H9 (cell line): ENCODE results near the gene ZNF611. TPM values are rescaled to one million over a fixed set of nuclear protein-coding genes. Genes with fewer than 3 reads are reported as not detected.
"Not testable (repeated sequence)": the region's sequence is repeated elsewhere in the genome, so short reads cannot be mapped to it uniquely, and the experiment has no call there.

Experiments used
- DNase-seq: peaks from one replicate; pipeline ENCODE4 v3.0.0-alpha.2; 2017
- H2AFZ ChIP-seq: one replicate; pipeline ENCODE4 v1.6.1; 2013; ENCODE audit warnings: mild to moderate bottlenecking, low read length, control low read depth, moderate library complexity
- H2AK5ac ChIP-seq: 2 replicates; pipeline ENCODE4 v1.6.1; 2013; ENCODE audit warnings: low read length, control low read depth, mixed read lengths; ENCODE audit not compliant: insufficient read length
- H2BK120ac ChIP-seq: one replicate; pipeline ENCODE4 v1.6.1; 2013; ENCODE audit warnings: low read depth, mild to moderate bottlenecking, low read length, control low read depth, inconsistent platforms; ENCODE audit not compliant: poor library complexity, severe bottlenecking
- H2BK12ac ChIP-seq: 2 replicates; pipeline ENCODE4 v1.6.1; 2013; ENCODE audit warnings: low read length, control low read depth, mixed read lengths, low read depth; ENCODE audit not compliant: insufficient read length
- H2BK15ac ChIP-seq: 2 replicates; pipeline ENCODE4 v1.6.1; 2013; ENCODE audit warnings: low read depth, low read length, control low read depth
- H2BK20ac ChIP-seq: one replicate; pipeline ENCODE4 v1.6.1; 2013; ENCODE audit warnings: low read depth, mild to moderate bottlenecking, low read length, control low read depth, inconsistent platforms; ENCODE audit not compliant: poor library complexity, severe bottlenecking
- H2BK5ac ChIP-seq: 2 replicates; pipeline ENCODE4 v1.6.1; 2013; ENCODE audit warnings: low read length, control low read depth, mixed read lengths; ENCODE audit not compliant: insufficient read length
- H3K14ac ChIP-seq: 2 replicates; pipeline ENCODE4 v1.6.1; 2013; ENCODE audit warnings: low read length, control low read depth; ENCODE audit not compliant: insufficient read depth
- H3K18ac ChIP-seq: 2 replicates; pipeline ENCODE4 v1.6.1; 2013; ENCODE audit warnings: low read depth, mild to moderate bottlenecking, mixed read lengths, low read length, control low read depth; ENCODE audit not compliant: insufficient read length
- H3K23ac ChIP-seq: 2 replicates; pipeline ENCODE4 v1.6.1; 2013; ENCODE audit warnings: low read length, control low read depth, mixed read lengths, low read depth; ENCODE audit not compliant: insufficient read length
- H3K23me2 ChIP-seq: 2 replicates; pipeline ENCODE4 v1.6.1; 2013; ENCODE audit warnings: low read depth, mild to moderate bottlenecking, mixed read lengths, low read length, control low read depth; ENCODE audit not compliant: insufficient read length, poor library complexity, severe bottlenecking
- H3K27ac ChIP-seq: 2 replicates; pipeline ENCODE4 v1.5.1; 2013; ENCODE audit warnings: low read length, control low read depth, mixed read lengths, low read depth; ENCODE audit not compliant: insufficient read length
- H3K27me3 ChIP-seq: 2 replicates; pipeline ENCODE4 v1.6.1; 2013; ENCODE audit warnings: low read length, control low read depth, inconsistent platforms; ENCODE audit not compliant: insufficient read depth
- H3K4ac ChIP-seq: 2 replicates; pipeline ENCODE4 v1.6.1; 2013; ENCODE audit warnings: low read depth, mild to moderate bottlenecking, control low read depth, inconsistent platforms, low read length, moderate library complexity
- H3K4me1 ChIP-seq: 2 replicates; pipeline ENCODE4 v1.6.1; 2013; ENCODE audit warnings: low read length, control low read depth, inconsistent platforms; ENCODE audit not compliant: insufficient read depth
- H3K4me2 ChIP-seq: 2 replicates; pipeline ENCODE4 v1.6.1; 2013; ENCODE audit warnings: low read length, control low read depth, mixed read lengths; ENCODE audit not compliant: insufficient read length, insufficient read depth
- H3K56ac ChIP-seq: 2 replicates; pipeline ENCODE4 v1.6.1; 2013; ENCODE audit warnings: low read depth, mild to moderate bottlenecking, mixed read lengths, low read length, control low read depth; ENCODE audit not compliant: insufficient read length
- H3K79me1 ChIP-seq: 2 replicates; pipeline ENCODE4 v1.6.1; 2013; ENCODE audit warnings: low read depth, mild to moderate bottlenecking, moderate library complexity, low read length, control low read depth, inconsistent platforms; ENCODE audit not compliant: insufficient read depth, poor library complexity, severe bottlenecking
- H3K79me2 ChIP-seq: 2 replicates; pipeline ENCODE4 v1.6.1; 2013; ENCODE audit warnings: low read length, control low read depth, inconsistent platforms; ENCODE audit not compliant: insufficient read depth
- H3K9ac ChIP-seq: 2 replicates; pipeline ENCODE4 v1.6.1; 2013; ENCODE audit warnings: low read length, control low read depth, mixed read lengths; ENCODE audit not compliant: insufficient read length; ENCODE audit errors: extremely low read depth
- H3K9me3 ChIP-seq: one replicate; pipeline ENCODE4 v1.6.1; 2013; ENCODE audit warnings: low read depth, low read length, inconsistent platforms; ENCODE audit not compliant: control insufficient read depth
- H3T11ph ChIP-seq: one replicate; pipeline ENCODE4 v1.6.1; 2013; ENCODE audit warnings: mild to moderate bottlenecking, low read length, control low read depth, inconsistent platforms
- H4K20me1 ChIP-seq: one replicate; pipeline ENCODE4 v1.6.1; 2013; ENCODE audit not compliant: control insufficient read depth, insufficient read length, insufficient read depth
- H4K5ac ChIP-seq: 2 replicates; pipeline ENCODE4 v1.6.1; 2013; ENCODE audit warnings: low read depth, mild to moderate bottlenecking, mixed read lengths, low read length, control low read depth; ENCODE audit not compliant: insufficient read length
- H4K8ac ChIP-seq: replicated peaks from 2 replicates; pipeline ENCODE4 v1.6.1; 2013; ENCODE audit warnings: low read length, control low read depth, mixed read lengths, low read depth; ENCODE audit not compliant: insufficient read length
- H4K91ac ChIP-seq: 2 replicates; pipeline ENCODE4 v1.6.1; 2013; ENCODE audit warnings: low read depth, mild to moderate bottlenecking, moderate library complexity, mixed read lengths, low read length, control low read depth; ENCODE audit not compliant: insufficient read length
- H3K27ac Mint-ChIP-seq, 3 experiments: 2 replicates in 2 of 3; 3 replicates in 1 of 3; pipeline ENCODE4 v1.8.0; 2020 to 2021; ENCODE audit warnings: mixed read lengths in 3 of 3, mild to moderate bottlenecking in 1 of 3, moderate library complexity in 1 of 3
- H3K27me3 Mint-ChIP-seq: 2 replicates; pipeline ENCODE4 v1.8.0; 2021; ENCODE audit warnings: low read depth, mild to moderate bottlenecking, moderate library complexity, mixed read lengths
- H3K36me3 Mint-ChIP-seq, 3 experiments: 2 replicates in 2 of 3; 3 replicates in 1 of 3; pipeline ENCODE4 v1.8.0; 2020 to 2021; ENCODE audit warnings: low read depth in 3 of 3, mixed read lengths in 3 of 3; ENCODE audit not compliant: insufficient read depth in 1 of 3
- H3K4me1 Mint-ChIP-seq, 2 experiments: 2 replicates each; pipeline ENCODE4 v1.8.0; 2020; ENCODE audit warnings: mixed read lengths in 2 of 2
- H3K4me3 Mint-ChIP-seq, 2 experiments: 2 replicates in 1 of 2; 3 replicates in 1 of 2; pipeline ENCODE4 v1.8.0; 2020 to 2021; ENCODE audit warnings: mild to moderate bottlenecking in 2 of 2, mixed read lengths in 2 of 2, moderate library complexity in 1 of 2
- H3K9me3 Mint-ChIP-seq, 2 experiments: 2 replicates in 1 of 2; 3 replicates in 1 of 2; pipeline ENCODE4 v1.8.0; 2020; ENCODE audit warnings: mild to moderate bottlenecking in 2 of 2, mixed read lengths in 2 of 2, moderate library complexity in 1 of 2
- WGBS: extraction: QIAGEN DNeasy Blood & Tissue Kit; methylation state at CpG from one replicate; pipeline ENCODE4 v1.1.7; 2013; ENCODE audit warnings: missing lambda C conversion rate, low lambda C conversion rate, mixed read lengths; ENCODE audit not compliant: insufficient read length; ENCODE audit errors: extremely low coverage; 5-methylcytosine and 5-hydroxymethylcytosine counted together
- total RNA-seq: library from RNA; stranded (reverse); gene quantifications from 2 replicates; pipeline ENCODE4 v1.2.1, GENCODE V29; 2021
- TF ChIP-seq, protein P1 (sequence below): fragments of 200-600 bp; sonication (generic); conservative IDR thresholded peaks from 3 replicates; pipeline ENCODE4 v1.8.0; 2021; ENCODE audit warnings: antibody characterized with exemption, mild to moderate bottlenecking

Gene ZNF611
- total RNA-seq, 1 experiment from 2014 or later: 25.6 TPM

DNA sequence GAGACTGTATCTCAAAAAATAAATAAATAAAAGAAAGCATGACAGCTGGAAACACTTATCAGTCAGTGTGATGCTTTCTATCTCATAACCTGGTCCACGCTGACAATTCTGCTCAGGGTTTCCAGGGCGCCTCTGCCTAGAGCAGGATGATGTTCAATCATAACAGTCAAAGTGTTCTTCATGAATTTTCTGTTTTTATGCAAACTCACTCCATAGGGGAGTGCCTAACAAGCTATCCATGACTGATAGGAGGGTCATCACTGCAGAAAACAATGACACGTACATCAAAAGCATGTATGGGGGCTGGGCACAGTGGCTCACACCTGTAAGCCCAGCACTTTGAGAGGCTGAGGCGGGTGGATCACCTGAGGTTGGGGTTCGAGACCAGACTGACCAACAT lies 55.2 kb downstream of the ZNF611 start:
- no peak overlapping the region for H3K23ac ChIP-seq
- whole genome bisulfite sequencing: no CpG with 5 or more reads among the region's 5 CpGs
- Mint-ChIP-seq H3K27ac (no peak overlapping the region; a peak in 1 of 7 replicates), H3K27me3 (no peaks in the 10 kb centered on the region), H3K4me1 (no peaks in the 10 kb centered on the region), H3K36me3 (peaks cover 21 to 33% (median 22%) of the 10 kb centered on the region in 3 experiments), H3K9me3 (peaks cover 13 to 26% of the 10 kb centered on the region in 2 experiments), H3K4me3 (no peak overlapping the region)
- H3K9ac ChIP-seq: no peak overlapping the region
- no peak overlapping the region for H2BK12ac ChIP-seq
- no peak overlapping the region for H2AK5ac ChIP-seq
- H4K5ac ChIP-seq: no peak overlapping the region
- TF ChIP-seq, protein P1, sequence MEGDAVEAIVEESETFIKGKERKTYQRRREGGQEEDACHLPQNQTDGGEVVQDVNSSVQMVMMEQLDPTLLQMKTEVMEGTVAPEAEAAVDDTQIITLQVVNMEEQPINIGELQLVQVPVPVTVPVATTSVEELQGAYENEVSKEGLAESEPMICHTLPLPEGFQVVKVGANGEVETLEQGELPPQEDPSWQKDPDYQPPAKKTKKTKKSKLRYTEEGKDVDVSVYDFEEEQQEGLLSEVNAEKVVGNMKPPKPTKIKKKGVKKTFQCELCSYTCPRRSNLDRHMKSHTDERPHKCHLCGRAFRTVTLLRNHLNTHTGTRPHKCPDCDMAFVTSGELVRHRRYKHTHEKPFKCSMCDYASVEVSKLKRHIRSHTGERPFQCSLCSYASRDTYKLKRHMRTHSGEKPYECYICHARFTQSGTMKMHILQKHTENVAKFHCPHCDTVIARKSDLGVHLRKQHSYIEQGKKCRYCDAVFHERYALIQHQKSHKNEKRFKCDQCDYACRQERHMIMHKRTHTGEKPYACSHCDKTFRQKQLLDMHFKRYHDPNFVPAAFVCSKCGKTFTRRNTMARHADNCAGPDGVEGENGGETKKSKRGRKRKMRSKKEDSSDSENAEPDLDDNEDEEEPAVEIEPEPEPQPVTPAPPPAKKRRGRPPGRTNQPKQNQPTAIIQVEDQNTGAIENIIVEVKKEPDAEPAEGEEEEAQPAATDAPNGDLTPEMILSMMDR: no peak
- no peak overlapping the region for H2AFZ ChIP-seq
- 0 out of 2 replicates have a peak, but pooled peaks cover 2% of the 10 kb centered on the region for H3K79me2 ChIP-seq
- H2BK5ac ChIP-seq: no peak overlapping the region
- no peak overlapping the region for H3K27ac ChIP-seq
- H3K4ac ChIP-seq: no peak overlapping the region
- no peak overlapping the region for H3K4me2 ChIP-seq
- H3K23me2 ChIP-seq: no peaks in the 10 kb centered on the region
- H3K56ac ChIP-seq: no peak overlapping the region
- no peak overlapping the region for H3K18ac ChIP-seq
- no peak overlapping the region for H2BK20ac ChIP-seq
- no peak overlapping the region for H3K14ac ChIP-seq
- no peak overlapping the region for H4K8ac ChIP-seq
- no peak overlapping the region for H2BK15ac ChIP-seq
- no peak overlapping the region for H2BK120ac ChIP-seq
- H3T11ph ChIP-seq: no peak overlapping the region
- H3K27me3 ChIP-seq: no peaks in the 10 kb centered on the region
- H4K91ac ChIP-seq: no peak overlapping the region
- H3K9me3 ChIP-seq: no peaks in the 10 kb centered on the region
- H4K20me1 ChIP-seq: no peaks in the 10 kb centered on the region
- DNase-seq: no peak
- no peaks in the 10 kb centered on the region for H3K79me1 ChIP-seq
- no peaks in the 10 kb centered on the region for H3K4me1 ChIP-seq

DNA sequence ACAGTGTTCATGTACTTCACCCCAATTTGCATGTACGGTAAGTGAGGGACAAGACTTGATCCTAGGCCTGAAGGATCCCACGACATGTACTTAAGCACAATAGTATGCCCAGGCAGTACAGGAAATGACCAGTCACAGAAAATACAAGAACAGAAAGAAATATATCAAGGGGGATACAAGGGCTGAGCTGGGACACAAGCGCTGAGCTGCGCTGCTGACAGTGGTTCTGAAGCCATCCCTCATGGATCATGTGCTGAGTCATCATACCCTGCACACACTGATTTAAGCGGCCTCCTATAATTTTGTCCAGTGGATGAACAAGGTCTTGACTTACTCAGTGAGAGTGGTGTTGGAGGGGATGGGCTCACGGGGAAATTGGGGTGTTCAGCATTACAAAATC lies 59.6 kb downstream of the ZNF611 start:
- H3K79me1 ChIP-seq, H4K8ac ChIP-seq, H3K9ac ChIP-seq, H3K4me1 Mint-ChIP-seq, H3K27ac Mint-ChIP-seq, H3K23me2 ChIP-seq, H3K18ac ChIP-seq, H3K4me2 ChIP-seq, H3K4ac ChIP-seq, H3K14ac ChIP-seq, H2AK5ac ChIP-seq, H3K23ac ChIP-seq, H3K79me2 ChIP-seq, H4K91ac ChIP-seq, H2BK5ac ChIP-seq, H2BK12ac ChIP-seq, H3K27ac ChIP-seq, H3K27me3 Mint-ChIP-seq, H2BK20ac ChIP-seq, H3T11ph ChIP-seq, DNase-seq, H3K9me3 ChIP-seq, H2AFZ ChIP-seq, H3K27me3 ChIP-seq, H2BK15ac ChIP-seq, H4K5ac ChIP-seq, H3K4me1 ChIP-seq, H4K20me1 ChIP-seq, H3K56ac ChIP-seq, H3K4me3 Mint-ChIP-seq, H2BK120ac ChIP-seq: not testable (repeated sequence)
- Mint-ChIP-seq H3K36me3 (peaks cover 21 to 25% (median 22%) of the 10 kb centered on the region in 3 experiments), H3K9me3 (peaks cover 13 to 25% of the 10 kb centered on the region in 2 experiments)
- no CpG with 5 or more reads among the region's 6 CpGs for WGBS
